IPS-18a (cell line): Measurements from ENCODE around the gene FARSB.
"Not testable (repeated sequence)": the region's sequence is repeated elsewhere in the genome, so short reads cannot be mapped to it uniquely, and the experiment has no call there.

Experiments used
- H3K27ac ChIP-seq: one replicate; pipeline ENCODE4 v1.5.1; 2013; ENCODE audit warnings: low read length
- H3K27me3 ChIP-seq: one replicate; pipeline ENCODE4 v1.6.1; 2013; ENCODE audit warnings: mild to moderate bottlenecking, low read length; ENCODE audit not compliant: control insufficient read depth, insufficient read depth
- H3K36me3 ChIP-seq: one replicate; pipeline ENCODE4 v1.6.1; 2013; ENCODE audit warnings: low read depth, low read length; ENCODE audit not compliant: control insufficient read depth
- H3K4me1 ChIP-seq: one replicate; pipeline ENCODE4 v1.6.1; 2013; ENCODE audit warnings: low read depth, low read length; ENCODE audit not compliant: control insufficient read depth
- H3K4me3 ChIP-seq: one replicate; pipeline ENCODE4 v1.5.1; 2013; ENCODE audit warnings: low read length
- H3K9ac ChIP-seq: one replicate; pipeline ENCODE4 v1.6.1; 2013; ENCODE audit warnings: mild to moderate bottlenecking, low read length, moderate library complexity
- H3K9me3 ChIP-seq: one replicate; pipeline ENCODE4 v1.6.1; 2013; ENCODE audit warnings: low read depth, low read length; ENCODE audit not compliant: control insufficient read depth

Gene FARSB

DNA sequence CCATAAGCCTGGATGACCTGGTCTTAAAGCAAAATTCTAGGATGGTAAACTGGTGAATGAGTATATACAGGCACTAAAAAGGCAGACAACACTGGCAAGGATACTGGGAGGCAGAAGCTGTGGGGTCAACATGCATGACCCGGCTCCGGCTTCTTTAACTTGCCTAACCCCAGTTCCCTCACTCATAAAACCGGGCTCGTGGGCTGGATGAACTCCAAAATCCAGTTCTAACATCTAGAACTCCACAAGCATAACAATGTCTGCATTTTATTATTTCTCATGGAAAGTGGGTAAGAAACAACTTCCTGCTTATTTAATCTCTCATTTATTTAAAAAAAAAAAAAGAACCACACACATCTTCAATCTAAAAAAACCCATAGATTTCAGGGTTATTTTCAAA is 57.3 kb downstream of the FARSB start:
- Histone ChIP-seq H3K27me3 (no peaks in the 10 kb centered on the region), H3K4me3 (no peak overlapping the region), H3K36me3 (peaks cover 36% of the 10 kb centered on the region), H3K27ac (no peak overlapping the region), H3K4me1 (no peaks in the 10 kb centered on the region), H3K9ac (no peak overlapping the region), H3K9me3 (no peaks in the 10 kb centered on the region)

DNA sequence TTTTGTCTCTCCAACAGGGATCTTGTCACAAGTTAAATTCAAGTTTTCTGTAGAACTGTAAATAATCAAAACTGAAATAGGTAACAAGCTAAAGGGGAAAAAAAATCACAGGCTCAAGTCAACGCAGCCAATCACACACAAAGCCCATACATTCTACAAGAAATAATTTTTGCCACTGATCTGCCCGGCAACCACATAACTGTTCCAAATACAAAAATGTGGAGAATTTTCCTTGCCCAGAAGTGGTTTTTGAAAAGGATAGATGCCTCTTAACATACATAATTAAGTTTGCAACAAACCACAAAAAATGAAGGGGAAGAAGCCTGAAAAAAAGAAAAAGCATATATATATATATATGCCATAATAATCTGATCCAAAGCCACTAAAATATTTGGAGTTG is 60.3 kb downstream of the FARSB start:
- Histone ChIP-seq H3K27ac (no peak overlapping the region), H3K4me1 (no peaks in the 10 kb centered on the region), H3K27me3 (no peaks in the 10 kb centered on the region), H3K9ac (no peak overlapping the region), H3K4me3 (no peak overlapping the region), H3K36me3 (peaks cover 36% of the 10 kb centered on the region), H3K9me3 (no peaks in the 10 kb centered on the region)

DNA sequence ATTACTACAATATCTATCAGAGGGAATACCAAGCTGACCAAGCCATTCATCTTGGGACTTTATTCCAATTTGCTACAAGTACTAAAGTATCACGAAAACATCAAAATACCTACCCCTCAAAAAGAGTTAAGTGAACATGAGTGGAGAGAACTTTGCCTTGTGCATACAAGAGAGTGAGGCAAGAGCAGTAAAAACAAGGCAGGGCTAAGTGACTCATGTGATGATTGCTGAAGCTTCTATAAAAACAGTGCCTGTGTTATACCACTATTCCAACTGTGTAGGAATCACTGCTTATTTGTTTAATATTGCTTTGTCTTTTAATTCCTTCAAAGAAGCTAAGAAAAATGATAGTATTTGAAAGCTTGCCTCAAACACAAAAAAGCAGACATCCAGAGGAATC is 61.2 kb downstream of the FARSB start:
- Histone ChIP-seq H3K27ac (no peak overlapping the region), H3K4me3 (no peak overlapping the region), H3K36me3 (peaks cover 33% of the 10 kb centered on the region), H3K27me3 (no peaks in the 10 kb centered on the region), H3K4me1 (no peaks in the 10 kb centered on the region), H3K9ac (no peak overlapping the region), H3K9me3 (no peaks in the 10 kb centered on the region)

DNA sequence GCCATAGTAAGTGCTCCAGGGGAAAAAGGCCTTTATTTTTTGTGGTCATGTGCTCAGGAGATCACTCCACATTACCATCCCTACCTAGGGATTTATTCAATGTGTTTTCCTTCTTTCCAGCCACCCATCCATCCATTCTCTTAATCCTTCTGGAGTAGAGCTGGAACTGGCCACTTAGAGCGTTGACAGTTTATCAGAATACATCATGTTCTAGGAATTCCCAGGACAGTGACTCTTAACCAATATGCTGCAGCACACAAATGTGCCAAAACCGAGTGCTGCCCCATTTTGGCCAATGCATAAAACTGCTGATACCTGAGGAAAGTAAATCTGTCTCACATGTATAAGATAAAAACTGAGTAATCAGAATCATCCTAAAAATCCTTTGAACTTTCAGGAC is 63.7 kb downstream of the FARSB start:
- Histone ChIP-seq H3K4me1 (no peaks in the 10 kb centered on the region), H3K36me3 (peaks cover 14% of the 10 kb centered on the region), H3K9ac (no peak overlapping the region), H3K9me3 (no peaks in the 10 kb centered on the region), H3K4me3 (no peak overlapping the region), H3K27ac (no peak overlapping the region), H3K27me3 (no peaks in the 10 kb centered on the region)

DNA sequence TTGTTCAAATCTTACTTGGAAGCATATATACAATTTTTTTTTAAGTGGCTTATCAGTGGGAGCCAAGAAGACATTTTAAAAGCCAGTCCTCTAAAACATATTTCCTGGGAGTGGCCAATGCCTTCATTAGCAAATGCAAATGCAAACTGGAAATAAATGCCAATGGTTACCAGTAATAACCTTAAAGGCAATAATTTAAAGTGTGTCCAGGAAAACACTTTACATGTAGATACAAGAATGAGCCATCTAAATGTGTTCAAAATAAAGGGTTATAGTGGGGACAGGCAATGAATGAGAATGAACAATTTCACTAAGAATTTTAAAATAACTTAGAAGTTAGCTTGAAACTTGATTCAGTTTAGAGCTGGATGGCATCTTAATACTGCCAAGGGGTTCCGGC is 64.2 kb downstream of the FARSB start:
- Histone ChIP-seq H3K9ac (no peak overlapping the region), H3K27ac (no peak overlapping the region), H3K36me3 (peaks cover 14% of the 10 kb centered on the region), H3K4me1 (no peaks in the 10 kb centered on the region), H3K27me3 (no peaks in the 10 kb centered on the region), H3K4me3 (no peak overlapping the region), H3K9me3 (no peaks in the 10 kb centered on the region)

DNA sequence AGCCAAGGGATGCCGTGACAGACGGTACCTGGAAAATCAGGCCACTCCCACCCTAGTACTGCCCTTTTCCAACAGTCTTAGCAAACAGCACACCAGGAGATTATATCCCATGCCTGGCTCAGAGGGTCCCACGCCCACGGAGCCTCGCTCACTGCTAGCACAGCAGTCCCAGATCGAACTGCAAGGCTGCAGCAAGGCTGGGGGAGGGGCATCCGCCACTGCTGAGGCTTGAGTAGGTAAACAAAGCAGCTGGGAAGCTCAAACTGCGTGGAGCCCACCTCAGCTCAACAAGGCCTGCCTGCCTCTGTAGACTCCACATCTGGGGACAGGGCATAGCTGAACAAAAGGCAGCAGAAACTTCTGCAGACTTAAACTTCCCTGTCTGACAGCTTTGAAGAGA is 71.3 kb downstream of the FARSB start:
- not testable (repeated sequence) for H3K4me1 ChIP-seq, H3K36me3 ChIP-seq, H3K4me3 ChIP-seq, H3K9ac ChIP-seq, H3K27ac ChIP-seq, H3K27me3 ChIP-seq, H3K9me3 ChIP-seq

DNA sequence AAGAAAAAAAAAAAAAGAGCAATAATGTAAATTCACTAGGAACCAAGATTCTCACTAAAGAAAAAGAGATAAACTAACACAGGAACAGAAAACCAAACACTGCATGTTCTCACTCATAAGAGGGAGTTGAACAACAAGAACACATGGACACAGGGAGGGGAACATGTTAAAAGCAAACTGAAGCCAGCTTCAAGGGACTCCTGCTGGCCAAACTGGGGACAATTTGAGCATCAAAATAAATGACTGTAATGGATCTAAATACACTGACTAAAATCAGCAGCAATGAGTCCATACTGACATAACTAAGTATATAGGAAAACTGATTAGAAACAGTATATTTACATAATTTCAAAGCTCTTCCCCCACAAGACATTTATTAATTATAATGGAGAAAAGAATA is 73.0 kb downstream of the FARSB start:
- no peaks in the 10 kb centered on the region for H3K36me3 ChIP-seq
- no peaks in the 10 kb centered on the region for H3K4me1 ChIP-seq
- peaks cover 4% of the 10 kb centered on the region for H3K9me3 ChIP-seq
- H3K9ac ChIP-seq: no peak overlapping the region
- no peak overlapping the region for H3K4me3 ChIP-seq
- no peak overlapping the region for H3K27ac ChIP-seq
- H3K27me3 ChIP-seq: no peaks in the 10 kb centered on the region

DNA sequence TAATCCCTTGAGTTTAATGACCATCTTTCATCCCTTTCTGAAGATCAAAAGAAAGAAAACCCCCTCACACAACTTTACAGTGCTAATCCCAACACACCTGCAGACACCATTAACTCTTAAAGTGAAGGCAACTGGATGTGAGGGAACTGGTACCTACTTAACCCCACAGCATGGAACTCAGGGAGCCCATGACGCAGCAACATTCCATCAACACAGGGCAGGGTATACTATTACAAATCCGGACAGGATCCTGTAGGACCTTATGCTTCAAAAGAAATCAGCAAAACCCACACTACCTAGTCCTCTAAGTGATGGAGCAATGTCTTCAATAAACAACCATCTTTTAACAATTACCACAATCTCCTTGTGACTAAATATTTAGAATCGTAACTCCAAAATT is 78.6 kb downstream of the FARSB start:
- H3K27ac ChIP-seq: no peak overlapping the region
- no peak overlapping the region for H3K4me3 ChIP-seq
- no peaks in the 10 kb centered on the region for H3K36me3 ChIP-seq
- peaks cover 7% of the 10 kb centered on the region for H3K4me1 ChIP-seq
- H3K27me3 ChIP-seq: no peaks in the 10 kb centered on the region
- H3K9ac ChIP-seq: no peak overlapping the region
- no peaks in the 10 kb centered on the region for H3K9me3 ChIP-seq

DNA sequence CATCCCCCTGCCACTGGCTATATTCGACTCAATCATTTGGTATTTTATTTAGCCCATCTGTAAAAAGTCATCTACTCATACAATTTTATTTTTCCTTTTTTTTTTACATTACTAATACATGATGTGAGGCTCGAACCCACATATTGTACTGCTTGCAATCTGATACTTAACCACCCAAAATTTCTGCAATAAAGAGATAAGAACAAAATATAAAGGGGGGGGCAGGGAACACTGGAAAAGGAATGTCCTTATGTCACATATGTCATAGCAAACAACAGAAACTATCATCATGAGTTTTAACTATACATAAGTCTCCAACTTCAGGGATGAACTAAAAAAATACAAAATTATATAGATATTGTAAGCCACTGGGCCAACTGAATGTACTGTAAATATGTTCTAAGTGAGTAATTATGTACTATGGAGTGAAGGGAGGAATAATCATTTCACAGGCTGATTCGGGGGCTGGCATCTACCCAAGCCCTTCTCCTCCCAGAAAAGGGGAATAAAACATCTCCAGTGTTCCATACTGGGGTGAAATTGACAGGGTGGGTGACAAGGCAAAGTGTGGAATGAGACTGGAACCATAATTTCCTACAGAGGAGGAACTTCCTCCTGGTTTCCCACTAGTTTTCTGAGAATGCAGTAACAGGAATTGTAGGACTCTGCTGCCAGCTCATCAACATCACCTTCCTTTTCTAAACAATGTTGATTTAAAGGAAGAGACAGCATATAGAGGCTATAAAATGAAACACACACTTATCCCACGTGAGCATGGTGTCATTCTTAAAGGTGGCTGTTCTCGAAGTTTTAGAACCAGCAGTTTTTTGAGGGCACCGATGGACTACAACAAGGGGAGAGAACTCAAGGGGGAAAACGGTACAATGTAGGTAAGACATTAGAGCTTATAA is 79.5 kb downstream of the FARSB start:
- H3K27ac ChIP-seq: no peak overlapping the region
- peaks cover 3% of the 10 kb centered on the region for H3K36me3 ChIP-seq
- H3K9ac ChIP-seq: no peak overlapping the region

DNA sequence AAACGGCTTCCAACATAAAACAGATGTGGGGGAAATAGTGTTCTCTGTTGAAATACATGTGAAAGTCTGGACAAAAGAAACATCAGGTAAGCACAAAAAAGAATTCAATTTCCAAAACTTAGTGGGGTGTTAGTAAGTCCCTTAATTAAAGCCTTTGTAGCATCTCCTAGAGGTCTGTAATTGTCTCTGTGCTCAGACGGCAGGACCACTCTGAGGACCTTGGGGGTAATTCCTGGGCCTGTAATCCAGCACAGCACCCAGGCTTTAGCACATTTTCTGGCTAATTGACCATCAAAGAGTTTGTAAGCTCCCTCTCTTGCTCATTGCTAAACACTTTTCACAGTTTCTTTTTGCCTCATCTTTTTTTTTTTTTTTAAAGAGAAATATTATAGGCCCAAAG is 80.3 kb downstream of the FARSB start:
- H3K27ac ChIP-seq: no peak overlapping the region
- peaks cover 9% of the 10 kb centered on the region for H3K36me3 ChIP-seq
- H3K4me3 ChIP-seq: no peak overlapping the region
- no peaks in the 10 kb centered on the region for H3K9me3 ChIP-seq
- H3K27me3 ChIP-seq: no peaks in the 10 kb centered on the region
- H3K4me1 ChIP-seq: peaks cover 7% of the 10 kb centered on the region
- no peak overlapping the region for H3K9ac ChIP-seq

More for the DNA sequence above, 79.5 kb downstream of the FARSB start:
- Histone ChIP-seq H3K4me1 (peaks cover 7% of the 10 kb centered on the region), H3K9me3 (no peaks in the 10 kb centered on the region), H3K4me3 (no peak overlapping the region), H3K27me3 (no peaks in the 10 kb centered on the region)

DNA sequence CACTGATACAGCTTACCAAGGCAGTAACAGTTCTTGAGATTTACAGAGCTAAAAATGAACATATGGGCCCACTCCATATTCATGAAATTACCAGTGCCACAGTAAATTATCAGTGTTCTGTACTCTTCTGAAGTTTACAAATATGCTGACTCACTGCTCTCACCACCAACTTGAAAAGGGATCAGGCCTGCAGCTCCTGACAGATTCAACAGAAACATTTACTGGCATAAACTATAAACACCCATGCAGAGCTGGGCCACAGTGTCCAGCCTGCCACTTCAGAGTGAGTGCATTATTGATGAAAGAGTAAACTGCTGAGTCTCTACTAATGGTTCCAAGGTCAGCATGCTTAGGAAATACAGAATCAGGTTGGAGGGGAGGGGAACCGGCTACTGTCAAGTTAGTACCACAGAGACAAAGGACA is 83.1 kb downstream of the FARSB start:
- no peak overlapping the region for H3K4me3 ChIP-seq
- no peak overlapping the region for H3K9ac ChIP-seq
- H3K27me3 ChIP-seq: no peaks in the 10 kb centered on the region
- peaks cover 7% of the 10 kb centered on the region for H3K4me1 ChIP-seq
- no peaks in the 10 kb centered on the region for H3K9me3 ChIP-seq
- H3K27ac ChIP-seq: no peak overlapping the region
- peaks cover 9% of the 10 kb centered on the region for H3K36me3 ChIP-seq

DNA sequence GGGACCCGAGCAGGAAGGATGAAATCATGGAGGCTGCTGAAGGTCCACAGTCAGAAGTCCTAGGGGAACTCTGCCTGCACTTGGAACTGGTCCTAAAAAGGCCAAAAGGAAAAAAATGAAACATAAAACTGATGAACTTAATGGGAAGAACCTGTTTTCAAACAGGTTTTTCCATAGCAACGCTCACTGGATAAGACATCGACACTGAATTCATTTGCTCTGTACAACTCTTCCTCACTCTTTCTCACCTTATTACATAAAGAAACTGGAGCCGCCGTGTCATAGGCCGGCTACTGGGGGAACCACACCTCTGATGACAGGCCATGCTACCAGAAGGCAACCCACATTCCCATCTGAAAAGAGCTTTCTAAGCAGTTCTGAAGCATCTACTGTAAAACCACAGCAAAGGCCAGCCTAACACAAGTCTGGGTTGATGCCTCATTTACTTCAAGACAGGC is 83.6 kb downstream of the FARSB start:
- H3K27ac ChIP-seq: no peak overlapping the region
- peaks cover 2% of the 10 kb centered on the region for H3K4me1 ChIP-seq
- no peaks in the 10 kb centered on the region for H3K27me3 ChIP-seq
- H3K4me3 ChIP-seq: no peak overlapping the region
- H3K9ac ChIP-seq: no peak overlapping the region
- no peaks in the 10 kb centered on the region for H3K9me3 ChIP-seq
- H3K36me3 ChIP-seq: peaks cover 9% of the 10 kb centered on the region
